ENCODE data around the gene TMEM125. TPM values are rescaled to one million over a fixed set of nuclear protein-coding genes. Genes with fewer than 3 reads are reported as not detected.

Gene TMEM125
- total and polyA plus RNA-seq, 5 experiments from 2014 or later: 0.23 to 0.33 TPM; not detected in 3

- H3K27me3 Mint-ChIP-seq: peaks cover 3 to 19% (median 4%) of the 10 kb centered on the region in 5 donors
- peaks cover 0 to 2% (median 0%) of the 10 kb centered on the region in 9 donors for H3K9me3 Mint-ChIP-seq
- H3K36me3 Mint-ChIP-seq: no peaks in the 10 kb centered on the region
- H3K4me3 Mint-ChIP-seq: no peak overlapping the region
- ATAC-seq (no peak), DNase-seq (no peak)
- H3K4me1 Mint-ChIP-seq: peaks cover 0 to 1% (median 0%) of the 10 kb centered on the region in 4 donors
- no peak overlapping the region for H3K27ac Mint-ChIP-seq
- POLR2A ChIA-PET: no interaction called here
These were observed 17.6 kb upstream of the TMEM125 start for GRCh38 chr1:43252225-43252624.

GRCh38 chr1:43253173-43253572, 16.6 kb upstream of the TMEM125 start:
- POLR2A ChIA-PET: no interaction called here
- Mint-ChIP-seq H3K36me3 (no peaks in the 10 kb centered on the region), H3K27ac (no peak overlapping the region), H3K4me1 (peaks cover 0 to 1% (median 0%) of the 10 kb centered on the region in 4 donors), H3K4me3 (no peak overlapping the region), H3K9me3 (peaks cover 0 to 2% (median 0%) of the 10 kb centered on the region in 9 donors), H3K27me3 (peaks cover 3 to 19% (median 4%) of the 10 kb centered on the region in 5 donors)
- no peak for ATAC-seq
- peak in 1 of 10 donors; percentile 9 for DNase-seq

GRCh38 chr1:43253876-43254275, 15.9 kb upstream of the TMEM125 start:
- Mint-ChIP-seq H3K4me3 (no peak overlapping the region), H3K9me3 (peaks cover 0 to 2% (median 0%) of the 10 kb centered on the region in 9 donors), H3K27ac (no peak overlapping the region), H3K36me3 (peaks cover 0 to 5% (median 0%) of the 10 kb centered on the region in 3 donors), H3K27me3 (peaks cover 3 to 19% (median 5%) of the 10 kb centered on the region in 5 donors), H3K4me1 (peaks cover 0 to 1% (median 0%) of the 10 kb centered on the region in 4 donors)
- DNase-seq (peak in 1 of 10 donors; percentile 7), ATAC-seq (no peak)
- POLR2A ChIA-PET: no interaction called here

GRCh38 chr1:43255438-43256210, 14.2 kb upstream of the TMEM125 start:
- H3K9me3 Mint-ChIP-seq: peaks cover 0 to 2% (median 0%) of the 10 kb centered on the region in 9 donors
- H3K4me3 Mint-ChIP-seq: no peak overlapping the region
- H3K36me3 Mint-ChIP-seq: peaks cover 0 to 5% (median 0%) of the 10 kb centered on the region in 3 donors
- H3K27ac Mint-ChIP-seq: no peak overlapping the region
- ATAC-seq: no peak
- POLR2A ChIA-PET: no interaction called here
- peaks cover 3 to 17% (median 7%) of the 10 kb centered on the region in 5 donors for H3K27me3 Mint-ChIP-seq
- DNase-seq: peak in 1 of 10 donors; percentile 14
- H3K4me1 Mint-ChIP-seq: peaks cover 0 to 1% (median 0%) of the 10 kb centered on the region in 4 donors

GRCh38 chr1:43256675-43257570, 12.9 kb upstream of the TMEM125 start:
- Mint-ChIP-seq H3K27ac (no peak overlapping the region), H3K36me3 (peaks cover 0 to 5% (median 0%) of the 10 kb centered on the region in 3 donors), H3K9me3 (peaks cover 0 to 2% (median 0%) of the 10 kb centered on the region in 9 donors), H3K4me1 (peaks cover 0 to 1% (median 0%) of the 10 kb centered on the region in 4 donors), H3K27me3 (peaks cover 3 to 17% (median 7%) of the 10 kb centered on the region in 5 donors), H3K4me3 (no peak overlapping the region)
- ATAC-seq (no peak), DNase-seq (peak in 1 of 10 donors; percentile 7)
- POLR2A ChIA-PET: no interaction called here

- Mint-ChIP-seq H3K36me3 (peaks cover 0 to 5% (median 4%) of the 10 kb centered on the region in 3 donors), H3K27me3 (peaks cover 0 to 9% (median 3%) of the 10 kb centered on the region in 5 donors), H3K4me3 (no peak overlapping the region), H3K9me3 (peaks cover 0 to 6% (median 1%) of the 10 kb centered on the region in 9 donors), H3K4me1 (no peaks in the 10 kb centered on the region), H3K27ac (no peak overlapping the region)
- DNase-seq (peak in 1 of 10 donors; percentile 3), ATAC-seq (no peak)
- POLR2A ChIA-PET: no interaction called here
These were observed 11.4 kb upstream of the TMEM125 start for GRCh38 chr1:43258370-43258769.

GRCh38 chr1:43265431-43265830, 4.4 kb upstream of the TMEM125 start:
- DNase-seq (no peak), ATAC-seq (no peak)
- peaks cover 4 to 10% (median 5%) of the 10 kb centered on the region in 4 donors for H3K4me1 Mint-ChIP-seq
- peaks cover 0 to 8% (median 4%) of the 10 kb centered on the region in 9 donors for H3K9me3 Mint-ChIP-seq
- H3K36me3 Mint-ChIP-seq: peaks cover 0 to 11% (median 0%) of the 10 kb centered on the region in 3 donors
- H3K4me3 Mint-ChIP-seq: no peak overlapping the region
- H3K27me3 Mint-ChIP-seq: peaks cover 3 to 17% (median 10%) of the 10 kb centered on the region in 5 donors
- POLR2A ChIA-PET: interaction anchor here (0.7 kb wide), 1 partner anchor 627 kb away, joined by 3 read pairs; no protein-coding TSS in a partner anchor
- H3K27ac Mint-ChIP-seq: peak overlapping the region in 1 of 10 donors; percentile 40

GRCh38 chr1:43266881-43267280, 2.9 kb upstream of the TMEM125 start:
- H3K4me1 Mint-ChIP-seq: peaks cover 11 to 22% (median 16%) of the 10 kb centered on the region in 4 donors
- H3K4me3 Mint-ChIP-seq: no peak overlapping the region
- H3K27ac Mint-ChIP-seq: no peak overlapping the region
- DNase-seq (no peak), ATAC-seq (no peak)
- POLR2A ChIA-PET: no interaction called here
- H3K27me3 Mint-ChIP-seq: peaks cover 3 to 28% (median 16%) of the 10 kb centered on the region in 5 donors
- peaks cover 0 to 8% (median 4%) of the 10 kb centered on the region in 9 donors for H3K9me3 Mint-ChIP-seq
- peaks cover 0 to 11% (median 0%) of the 10 kb centered on the region in 3 donors for H3K36me3 Mint-ChIP-seq

- Mint-ChIP-seq H3K27ac (peak overlapping the region in 1 of 10 donors; percentile 74), H3K27me3 (peaks cover 3 to 31% (median 16%) of the 10 kb centered on the region in 5 donors), H3K4me3 (no peak overlapping the region), H3K36me3 (peaks cover 0 to 11% (median 0%) of the 10 kb centered on the region in 3 donors), H3K9me3 (peaks cover 0 to 8% (median 4%) of the 10 kb centered on the region in 9 donors), H3K4me1 (peaks cover 11 to 22% (median 17%) of the 10 kb centered on the region in 4 donors)
- DNase-seq: no peak
- POLR2A ChIA-PET: no interaction called here
- ATAC-seq: no peak
These were observed 2.4 kb upstream of the TMEM125 start for GRCh38 chr1:43267291-43267805.

GRCh38 chr1:43267818-43268425, 1.9 kb upstream of the TMEM125 start:
- Mint-ChIP-seq H3K4me1 (peaks cover 11 to 22% (median 17%) of the 10 kb centered on the region in 4 donors), H3K27me3 (peaks cover 3 to 31% (median 16%) of the 10 kb centered on the region in 5 donors), H3K27ac (peak overlapping the region in 1 of 10 donors; percentile 74), H3K4me3 (no peak overlapping the region), H3K9me3 (peaks cover 0 to 8% (median 3%) of the 10 kb centered on the region in 9 donors), H3K36me3 (peaks cover 0 to 8% (median 0%) of the 10 kb centered on the region in 3 donors)
- POLR2A ChIA-PET: no interaction called here
- no peak for DNase-seq
- ATAC-seq: no peak

- H3K36me3 Mint-ChIP-seq: peaks cover 0 to 10% (median 7%) of the 10 kb centered on the region in 3 donors
- peaks cover 3 to 31% (median 15%) of the 10 kb centered on the region in 5 donors for H3K27me3 Mint-ChIP-seq
- peaks cover 18 to 37% (median 30%) of the 10 kb centered on the region in 4 donors for H3K4me1 Mint-ChIP-seq
- DNase-seq (peak in 1 of 10 donors; percentile 12), ATAC-seq (peak in 1 of 2 donors; percentile 34)
- peaks cover 0 to 15% (median 2%) of the 10 kb centered on the region in 9 donors for H3K9me3 Mint-ChIP-seq
- peak overlapping the region; percentile 65 to 83 (median 72) for H3K4me3 Mint-ChIP-seq
- peak overlapping the region in 5 of 10 donors; percentile 40 to 65 (median 62) for H3K27ac Mint-ChIP-seq
- POLR2A ChIA-PET: no interaction called here
These were observed 775 bp downstream of the TMEM125 start for GRCh38 chr1:43270421-43271095.

All from naive thymus-derived CD8-positive, alpha-beta T cell (primary cell).